Occipital lobe (tissue), 2 donors: ENCODE results near the gene CLSTN2. TPM values are rescaled to one million over a fixed set of nuclear protein-coding genes. Genes with fewer than 3 reads are reported as not detected.

Experiments used
- DNase-seq: peaks from one replicate; lab custom pipeline; 2025; lab: John Stamatoyannopoulos, UW
- total RNA-seq: library from RNA; depleted of rRNA; stranded (reverse); fragments of >200 nt; gene quantifications from one replicate; pipeline ENCODE4 v1.2.3, GENCODE V29; 2014

The CLSTN2 gene
- total RNA-seq, 1 donor from 2014 or later: 10.3 TPM

GRCh38 chr3:140536926-140537726, 602.1 kb downstream of the CLSTN2 start:
- DNase-seq: no peak

- no peak for DNase-seq
Measured at GRCh38 chr3:140537727-140538082, 602.7 kb downstream of the CLSTN2 start.

- DNase-seq: no peak
Measured at GRCh38 chr3:140540262-140540661, 605.3 kb downstream of the CLSTN2 start.

GRCh38 chr3:140541975-140542653, 607.1 kb downstream of the CLSTN2 start:
- DNase-seq: no peak

GRCh38 chr3:140545197-140545596, 610.2 kb downstream of the CLSTN2 start:
- no peak for DNase-seq

GRCh38 chr3:140545756-140546155, 610.8 kb downstream of the CLSTN2 start:
- no peak for DNase-seq

- DNase-seq: no peak
Measured at GRCh38 chr3:140546649-140547048, 611.7 kb downstream of the CLSTN2 start.

- DNase-seq: no peak
Measured at GRCh38 chr3:140552403-140552802, 617.4 kb downstream of the CLSTN2 start.

- DNase-seq: no peak
Measured at GRCh38 chr3:140552898-140553297, 617.9 kb downstream of the CLSTN2 start.

- DNase-seq: no peak
Measured at GRCh38 chr3:140553591-140553990, 618.6 kb downstream of the CLSTN2 start.

GRCh38 chr3:140555666-140556065, 620.7 kb downstream of the CLSTN2 start:
- no peak for DNase-seq

GRCh38 chr3:140557476-140557875, 622.5 kb downstream of the CLSTN2 start:
- DNase-seq: no peak

GRCh38 chr3:140559546-140559945, 624.6 kb downstream of the CLSTN2 start:
- no peak for DNase-seq

- no peak for DNase-seq
Measured at GRCh38 chr3:140563206-140563760, 628.3 kb downstream of the CLSTN2 start.

- DNase-seq: no peak
Measured at GRCh38 chr3:140568131-140568530, 633.1 kb downstream of the CLSTN2 start.

- DNase-seq: no peak
Measured at GRCh38 chr3:140568842-140569520, 634.0 kb downstream of the CLSTN2 start.

GRCh38 chr3:140570602-140571001, 635.6 kb downstream of the CLSTN2 start:
- DNase-seq: no peak

- DNase-seq: no peak
Measured at GRCh38 chr3:140571836-140572235, 636.9 kb downstream of the CLSTN2 start.

GRCh38 chr3:140572334-140572733, 637.3 kb downstream of the CLSTN2 start:
- no peak for DNase-seq

- DNase-seq: no peak
Measured at GRCh38 chr3:140573011-140573410, 638.0 kb downstream of the CLSTN2 start.

GRCh38 chr3:140574375-140574774, 639.4 kb downstream of the CLSTN2 start:
- DNase-seq: no peak

- DNase-seq: no peak
Measured at GRCh38 chr3:140576449-140576848, 641.5 kb downstream of the CLSTN2 start.
